GM18858 (cell line): Measurements from ENCODE around the gene FGF18.

Experiments used
- ATAC-seq: cut with Tn5 transposase; IDR thresholded peaks from one replicate; pipeline ENCODE4 v1.9.1; 2021; ENCODE audit not compliant: unreplicated experiment

FGF18 gene

GRCh38 chr5:171422495-171422894 lies 3.0 kb downstream of the FGF18 start:
- no peak for ATAC-seq

- no peak for ATAC-seq
Measured at GRCh38 chr5:171422902-171423663, 3.6 kb downstream of the FGF18 start.

GRCh38 chr5:171424726-171425125 lies 5.3 kb downstream of the FGF18 start:
- ATAC-seq: no peak

GRCh38 chr5:171425596-171426244 lies 6.3 kb downstream of the FGF18 start:
- no peak for ATAC-seq

- ATAC-seq: no peak
Measured at GRCh38 chr5:171426266-171426665, 6.8 kb downstream of the FGF18 start.

GRCh38 chr5:171426680-171427079 lies 7.2 kb downstream of the FGF18 start:
- ATAC-seq: no peak

- ATAC-seq: no peak
Measured at GRCh38 chr5:171427318-171428167, 8.1 kb downstream of the FGF18 start.

GRCh38 chr5:171428168-171428696 lies 8.8 kb downstream of the FGF18 start:
- no peak for ATAC-seq

- ATAC-seq: no peak
Measured at GRCh38 chr5:171428809-171429542, 9.5 kb downstream of the FGF18 start.

- no peak for ATAC-seq
Measured at GRCh38 chr5:171429543-171429910, 10.1 kb downstream of the FGF18 start.

GRCh38 chr5:171431251-171431777 lies 11.9 kb downstream of the FGF18 start:
- no peak for ATAC-seq

GRCh38 chr5:171432076-171432475 lies 12.6 kb downstream of the FGF18 start:
- ATAC-seq: no peak

GRCh38 chr5:171432583-171433351 lies 13.3 kb downstream of the FGF18 start:
- no peak for ATAC-seq

GRCh38 chr5:171433352-171433698 lies 13.9 kb downstream of the FGF18 start:
- ATAC-seq: no peak

GRCh38 chr5:171433982-171434676 lies 14.7 kb downstream of the FGF18 start:
- no peak for ATAC-seq

- no peak for ATAC-seq
Measured at GRCh38 chr5:171434874-171435273, 15.4 kb downstream of the FGF18 start.

- no peak for ATAC-seq
Measured at GRCh38 chr5:171435908-171436307, 16.5 kb downstream of the FGF18 start.

GRCh38 chr5:171436804-171437285 lies 17.4 kb downstream of the FGF18 start:
- no peak for ATAC-seq

GRCh38 chr5:171437286-171437821 lies 17.9 kb downstream of the FGF18 start:
- ATAC-seq: no peak
